Measurements from ENCODE around the gene COL12A1. TPM values are rescaled to one million over a fixed set of nuclear protein-coding genes. Genes with fewer than 3 reads are reported as not detected.

The COL12A1 gene
- total and polyA plus RNA-seq, 2 donors (not counting 3 experiments of a cell fraction or from before 2014, with no cell fraction given): 48.5 to 89.1 TPM

DNA sequence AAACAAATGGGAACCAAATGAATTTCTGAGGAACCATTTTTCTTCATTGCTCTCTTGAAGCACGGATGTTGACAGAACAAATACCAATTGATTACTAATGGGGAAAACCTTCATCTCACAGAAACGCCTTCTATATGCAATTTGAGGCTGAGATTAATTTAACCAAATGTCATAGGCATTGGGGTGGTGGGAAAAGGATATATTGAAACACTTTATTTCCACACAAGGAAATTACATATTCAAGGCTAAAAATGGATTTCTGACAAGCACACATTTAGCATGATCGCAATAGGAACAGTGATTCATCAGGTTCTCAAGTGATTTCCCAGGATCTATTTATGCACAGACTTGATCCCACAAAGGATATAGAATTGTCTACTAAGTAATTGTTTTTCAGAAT lies 88.9 kb downstream of the COL12A1 start:
- Histone ChIP-seq H3K27ac (ENCODE audit: insufficient read depth, low read depth, low read length) (no peak overlapping the region), H3K9me1 (replicated peaks; ENCODE audit: control insufficient read depth, extremely low read depth, insufficient read depth, low read length) (no peaks in the 10 kb centered on the region), H3K36me3 (ENCODE audit: control insufficient read depth in 2 of 2, extremely low read depth in 1 of 2, insufficient read depth in 2 of 2, low read length in 2 of 2) (no peaks in the 10 kb centered on the region), H3K9me3 (replicated peaks; ENCODE audit: control insufficient read depth, insufficient read depth, low read length) (no peaks in the 10 kb centered on the region), H2AFZ (ENCODE audit: low read depth, low read length) (no peak overlapping the region), H3K4me1 (ENCODE audit: control insufficient read depth, extremely low read depth, insufficient read depth, low read length) (no peaks in the 10 kb centered on the region), H3K4me2 (ENCODE audit: insufficient read depth, low read length) (no peak overlapping the region), H4K20me1 (replicated peaks; ENCODE audit: control insufficient read depth, extremely low read depth, insufficient read depth, low read length) (no peaks in the 10 kb centered on the region), H3K9ac (replicated peaks; ENCODE audit: extremely low read depth, insufficient read depth, low read length) (no peak overlapping the region), H3K27me3 (ENCODE audit: control insufficient read depth in 2 of 2, insufficient read depth in 2 of 2, low read length in 2 of 2) (no peaks in the 10 kb centered on the region), H3K79me2 (ENCODE audit: control insufficient read depth, insufficient read depth, low read length) (no peaks in the 10 kb centered on the region), H3K4me3 (replicated peaks in 1 of 3; ENCODE audit: insufficient read depth in 1 of 3, low read depth in 1 of 3, low read length in 3 of 3) (no peak overlapping the region)
- BruUV-seq (replicated peaks): no TSS peak
- TF ChIP-seq, protein P1, sequence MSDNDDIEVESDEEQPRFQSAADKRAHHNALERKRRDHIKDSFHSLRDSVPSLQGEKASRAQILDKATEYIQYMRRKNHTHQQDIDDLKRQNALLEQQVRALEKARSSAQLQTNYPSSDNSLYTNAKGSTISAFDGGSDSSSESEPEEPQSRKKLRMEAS (IDR thresholded peaks at IDR 0.05; ENCODE audit: insufficient read depth, insufficient read length): no peak
- TF ChIP-seq POLR2AphosphoS5 (IDR thresholded peaks at IDR 0.05; ENCODE audit: insufficient read depth, low read depth, low read length): no peak
- TF ChIP-seq FOS (IDR thresholded peaks at IDR 0.05; ENCODE audit: borderline replicate concordance, insufficient read depth, low read length): no peak
- no peak for TF ChIP-seq JUN (IDR thresholded peaks at IDR 0.05; ENCODE audit: borderline replicate concordance, insufficient read depth, insufficient read length, low read depth)
- no peak for FAIRE-seq
- dilution Hi-C loops (cut with MboI; ENCODE audit: extremely low pct_ligation_motif_present, low sequenced_read_pairs): no loop called here
- intact Hi-C loops (cut with micrococcal nuclease): no loop called here
- POLR2A ChIA-PET: no interaction called here
- CTCF ChIA-PET: no interaction called here
- no peak for DNase-seq (ENCODE audit: low read depth, low spot score)

DNA sequence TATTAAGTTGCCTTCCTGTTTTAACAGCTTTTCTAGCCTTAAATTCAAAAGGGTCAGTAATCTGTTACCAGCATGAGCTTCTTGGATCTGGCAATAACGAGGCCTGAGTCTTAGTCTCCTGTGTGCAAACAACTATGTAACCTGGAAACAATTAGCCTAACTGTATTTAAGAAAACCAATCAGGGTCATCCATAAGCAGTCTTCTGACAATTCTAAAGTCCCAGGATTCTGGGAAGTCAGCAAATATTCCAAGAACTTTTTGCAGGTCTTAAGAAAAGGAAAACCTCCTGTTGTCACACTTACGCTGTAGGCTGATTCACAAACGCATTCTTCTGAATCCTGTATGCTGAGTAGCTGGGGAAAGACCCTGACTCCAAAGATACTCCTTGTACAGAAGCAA lies 90.4 kb downstream of the COL12A1 start:
- DNase-seq (ENCODE audit: low read depth, low spot score) (no peak), FAIRE-seq (no peak)
- no peaks in the 10 kb centered on the region for H3K9me3 ChIP-seq (replicated peaks; ENCODE audit: control insufficient read depth, insufficient read depth, low read length)
- no peaks in the 10 kb centered on the region for H4K20me1 ChIP-seq (replicated peaks; ENCODE audit: control insufficient read depth, extremely low read depth, insufficient read depth, low read length)
- POLR2A ChIA-PET: no interaction called here
- TF ChIP-seq EZH2 (IDR thresholded peaks at IDR 0.05; ENCODE audit: borderline replicate concordance, low read depth, low read length, severe bottlenecking) (no peak), MYC (IDR thresholded peaks at IDR 0.05; ENCODE audit: low read depth, low read length) (no peak), POLR2A (IDR thresholded peaks at IDR 0.05; ENCODE audit: low read depth, low read length) (no peak), FOS (IDR thresholded peaks at IDR 0.05; ENCODE audit: borderline replicate concordance, insufficient read depth, low read length) (no peak), JUN (IDR thresholded peaks at IDR 0.05; ENCODE audit: borderline replicate concordance, insufficient read depth, insufficient read length, low read depth) (no peak), GATA2 (IDR thresholded peaks at IDR 0.05; ENCODE audit: insufficient read depth, insufficient read length, low read depth, low read length) (no peak), POLR2AphosphoS5 (IDR thresholded peaks at IDR 0.05; ENCODE audit: insufficient read depth, low read depth, low read length) (no peak)
- TF ChIP-seq, protein P2, sequence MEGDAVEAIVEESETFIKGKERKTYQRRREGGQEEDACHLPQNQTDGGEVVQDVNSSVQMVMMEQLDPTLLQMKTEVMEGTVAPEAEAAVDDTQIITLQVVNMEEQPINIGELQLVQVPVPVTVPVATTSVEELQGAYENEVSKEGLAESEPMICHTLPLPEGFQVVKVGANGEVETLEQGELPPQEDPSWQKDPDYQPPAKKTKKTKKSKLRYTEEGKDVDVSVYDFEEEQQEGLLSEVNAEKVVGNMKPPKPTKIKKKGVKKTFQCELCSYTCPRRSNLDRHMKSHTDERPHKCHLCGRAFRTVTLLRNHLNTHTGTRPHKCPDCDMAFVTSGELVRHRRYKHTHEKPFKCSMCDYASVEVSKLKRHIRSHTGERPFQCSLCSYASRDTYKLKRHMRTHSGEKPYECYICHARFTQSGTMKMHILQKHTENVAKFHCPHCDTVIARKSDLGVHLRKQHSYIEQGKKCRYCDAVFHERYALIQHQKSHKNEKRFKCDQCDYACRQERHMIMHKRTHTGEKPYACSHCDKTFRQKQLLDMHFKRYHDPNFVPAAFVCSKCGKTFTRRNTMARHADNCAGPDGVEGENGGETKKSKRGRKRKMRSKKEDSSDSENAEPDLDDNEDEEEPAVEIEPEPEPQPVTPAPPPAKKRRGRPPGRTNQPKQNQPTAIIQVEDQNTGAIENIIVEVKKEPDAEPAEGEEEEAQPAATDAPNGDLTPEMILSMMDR (IDR thresholded peaks at IDR 0.05; ENCODE audit: extremely low read depth in 1 of 2, insufficient read depth in 1 of 2, low read depth in 1 of 2, low read length in 2 of 2): no peak
- TF ChIP-seq, protein P1 (IDR thresholded peaks at IDR 0.05; ENCODE audit: insufficient read depth, insufficient read length): no peak
- H3K9ac ChIP-seq (replicated peaks; ENCODE audit: extremely low read depth, insufficient read depth, low read length): no peak overlapping the region
- no peak overlapping the region for H3K4me3 ChIP-seq (replicated peaks in 1 of 3; ENCODE audit: insufficient read depth in 1 of 3, low read depth in 1 of 3, low read length in 3 of 3)
- H3K79me2 ChIP-seq (ENCODE audit: control insufficient read depth, insufficient read depth, low read length): no peaks in the 10 kb centered on the region
- BruUV-seq (replicated peaks): no TSS peak
- no peak overlapping the region for H2AFZ ChIP-seq (ENCODE audit: low read depth, low read length)
- no peaks in the 10 kb centered on the region for H3K4me1 ChIP-seq (ENCODE audit: control insufficient read depth, extremely low read depth, insufficient read depth, low read length)
- dilution Hi-C loops (cut with MboI; ENCODE audit: extremely low pct_ligation_motif_present, low sequenced_read_pairs) (no loop called here), intact Hi-C loops (cut with micrococcal nuclease) (no loop called here)
- H3K4me2 ChIP-seq (ENCODE audit: insufficient read depth, low read length): no peak overlapping the region
- no peaks in the 10 kb centered on the region for H3K9me1 ChIP-seq (replicated peaks; ENCODE audit: control insufficient read depth, extremely low read depth, insufficient read depth, low read length)
- no peak overlapping the region for H3K27ac ChIP-seq (ENCODE audit: insufficient read depth, low read depth, low read length)
- no peaks in the 10 kb centered on the region for H3K36me3 ChIP-seq (ENCODE audit: control insufficient read depth in 2 of 2, extremely low read depth in 1 of 2, insufficient read depth in 2 of 2, low read length in 2 of 2)
- CTCF ChIA-PET: interaction anchor here (1.0 to 1.9 kb wide), 4 partner anchors 12 to 118 kb away, joined by 3 to 10 read pairs (median 4); no protein-coding TSS in a partner anchor
- no peaks in the 10 kb centered on the region for H3K27me3 ChIP-seq (ENCODE audit: control insufficient read depth in 2 of 2, insufficient read depth in 2 of 2, low read length in 2 of 2)

Data from endothelial cell of umbilical vein (primary cell).